ENCODE measurements around the gene TNFSF11.
A peak's percentile ranks its signal among the peaks of the same experiment; 100 is the strongest.

The TNFSF11 gene

GRCh38 chr13:42543215-42543797 lies 30.6 kb upstream of the TNFSF11 start:
- Histone ChIP-seq H3K36me3 (ENCODE audit: control insufficient read depth in 2 of 2, insufficient read depth in 2 of 2, low read length in 2 of 2) (no peaks in the 10 kb centered on the region), H3K27ac (ENCODE audit: low read depth in 2 of 2, low read length in 2 of 2) (no peak overlapping the region), H3K4me1 (ENCODE audit: control insufficient read depth in 2 of 2, insufficient read depth in 2 of 2, low read length in 2 of 2) (no peaks in the 10 kb centered on the region), H3K27me3 (ENCODE audit: control insufficient read depth in 2 of 2, insufficient read depth in 2 of 2, low read length in 2 of 2) (no peaks in the 10 kb centered on the region), H3K9me3 (ENCODE audit: control insufficient read depth in 2 of 2, low read length in 2 of 2) (no peaks in the 10 kb centered on the region), H3K9ac (ENCODE audit: low read depth in 1 of 2, low read length in 2 of 2) (no peak overlapping the region), H3K4me3 (ENCODE audit: low read length in 2 of 2) (no peak overlapping the region)

DNA sequence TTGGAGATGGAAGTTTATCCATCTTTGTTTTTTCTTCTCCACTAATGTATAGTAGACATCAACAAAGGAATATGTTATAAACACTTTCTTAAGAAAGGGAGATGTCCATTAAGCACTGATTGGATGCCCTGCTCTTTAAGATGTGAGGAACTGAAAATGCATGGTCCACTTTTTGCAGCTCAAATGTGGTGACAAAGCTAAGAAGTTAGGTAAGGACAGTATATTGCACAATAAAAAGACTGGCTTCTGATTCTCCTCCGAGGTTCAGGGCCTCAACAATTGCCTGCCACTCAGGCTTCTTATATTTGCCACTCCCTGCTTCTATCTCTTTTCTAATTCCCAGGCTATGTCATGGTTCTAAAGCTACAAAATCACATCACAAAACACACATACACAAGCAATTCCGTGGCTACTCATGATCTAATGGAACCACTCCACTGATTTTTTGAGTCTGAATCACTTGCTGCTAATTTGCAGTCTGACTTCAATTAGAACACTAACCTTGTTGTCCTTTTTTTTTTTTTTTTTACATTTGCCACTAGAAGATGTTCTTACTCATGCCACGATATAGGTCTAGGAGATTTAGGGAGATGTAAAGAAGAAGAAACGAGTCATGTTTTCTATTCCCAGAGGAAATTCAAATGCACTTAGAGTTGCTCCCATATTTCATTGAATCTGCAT lies 29.6 kb upstream of the TNFSF11 start:
- H3K36me3 ChIP-seq (ENCODE audit: control insufficient read depth in 2 of 2, insufficient read depth in 2 of 2, low read length in 2 of 2), result no peaks in the 10 kb centered on the region
- no peaks in the 10 kb centered on the region for H3K9me3 ChIP-seq (ENCODE audit: control insufficient read depth in 2 of 2, low read length in 2 of 2)
- no peak overlapping the region for H3K9ac ChIP-seq (ENCODE audit: low read depth in 1 of 2, low read length in 2 of 2)
- no peaks in the 10 kb centered on the region for H3K27me3 ChIP-seq (ENCODE audit: control insufficient read depth in 2 of 2, insufficient read depth in 2 of 2, low read length in 2 of 2)
- no peak overlapping the region for H3K4me3 ChIP-seq (ENCODE audit: low read length in 2 of 2)
- no peaks in the 10 kb centered on the region for H3K4me1 ChIP-seq (ENCODE audit: control insufficient read depth in 2 of 2, insufficient read depth in 2 of 2, low read length in 2 of 2)
- H3K27ac ChIP-seq (ENCODE audit: low read depth in 2 of 2, low read length in 2 of 2), result no peak overlapping the region

DNA sequence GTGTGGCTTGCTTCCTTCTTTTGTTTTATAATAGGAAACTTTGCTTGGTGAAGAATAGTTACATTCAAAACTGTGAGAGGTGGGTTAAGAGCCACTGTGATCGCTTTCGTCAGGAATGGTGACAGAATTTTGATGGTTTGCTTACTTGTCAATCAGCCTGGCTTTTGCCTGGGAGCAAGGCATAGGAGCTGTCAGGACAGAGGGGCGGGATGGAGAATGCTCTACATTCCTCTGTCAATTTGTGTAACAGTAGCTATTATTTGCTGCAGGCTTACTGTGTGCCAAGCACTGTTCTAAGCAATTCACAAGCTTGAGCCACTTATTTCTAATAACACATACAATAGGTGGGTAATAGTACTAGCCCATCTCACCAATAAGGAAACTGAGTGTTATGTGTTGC lies 28.1 kb upstream of the TNFSF11 start:
- Histone ChIP-seq H3K4me3 (ENCODE audit: low read length in 2 of 2) (no peak overlapping the region), H3K27me3 (ENCODE audit: control insufficient read depth in 2 of 2, insufficient read depth in 2 of 2, low read length in 2 of 2) (no peaks in the 10 kb centered on the region), H3K9me3 (ENCODE audit: control insufficient read depth in 2 of 2, low read length in 2 of 2) (no peaks in the 10 kb centered on the region), H3K36me3 (ENCODE audit: control insufficient read depth in 2 of 2, insufficient read depth in 2 of 2, low read length in 2 of 2) (no peaks in the 10 kb centered on the region), H3K9ac (ENCODE audit: low read depth in 1 of 2, low read length in 2 of 2) (no peak overlapping the region), H3K4me1 (ENCODE audit: control insufficient read depth in 2 of 2, insufficient read depth in 2 of 2, low read length in 2 of 2) (no peaks in the 10 kb centered on the region), H3K27ac (ENCODE audit: low read depth in 2 of 2, low read length in 2 of 2) (no peak overlapping the region)

GRCh38 chr13:42547612-42548011 lies 26.3 kb upstream of the TNFSF11 start:
- H3K4me3 ChIP-seq (ENCODE audit: low read length in 2 of 2), result no peak overlapping the region
- H3K4me1 ChIP-seq (ENCODE audit: control insufficient read depth in 2 of 2, insufficient read depth in 2 of 2, low read length in 2 of 2), result no peaks in the 10 kb centered on the region
- H3K27ac ChIP-seq (ENCODE audit: low read depth in 2 of 2, low read length in 2 of 2), result no peak overlapping the region

DNA sequence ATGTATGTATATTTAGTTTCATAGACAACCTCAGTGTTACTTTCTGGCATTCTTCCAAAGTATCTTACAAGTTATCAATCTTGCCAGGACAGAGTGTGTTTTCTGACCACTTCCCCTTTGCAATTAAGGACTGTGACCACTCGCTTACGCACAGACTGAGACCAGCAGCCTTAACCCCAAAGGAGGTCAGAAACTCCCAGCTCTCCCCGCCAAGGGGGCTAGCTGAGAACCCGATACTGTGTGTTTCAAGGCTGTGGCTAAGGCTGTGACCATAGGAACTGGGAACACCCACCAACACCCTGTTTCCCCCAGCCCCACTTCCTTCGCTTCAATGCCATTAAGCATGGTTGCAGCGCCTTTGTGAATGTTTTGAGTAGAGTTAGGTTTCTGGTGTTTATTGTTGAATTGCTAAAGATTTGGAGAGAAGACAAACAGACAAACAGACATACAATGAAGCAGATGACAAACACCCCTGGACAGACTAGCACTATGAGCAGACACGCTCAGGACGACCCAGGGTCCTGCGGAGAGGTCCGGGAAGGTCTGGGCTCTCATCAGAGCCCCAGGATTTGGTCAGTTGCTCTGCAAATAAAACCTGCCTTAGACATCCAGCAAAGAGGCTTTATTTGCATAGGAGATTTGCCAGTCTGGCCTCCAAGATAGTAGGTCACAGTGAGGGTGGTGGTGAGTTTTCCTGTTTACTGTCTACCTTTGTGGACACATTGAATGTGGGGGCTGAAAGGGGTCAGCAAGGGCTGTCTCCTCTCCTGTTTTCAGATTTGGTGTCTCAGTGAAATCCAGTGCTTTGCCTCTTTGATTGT lies 25.0 kb upstream of the TNFSF11 start:
- H3K4me1 ChIP-seq (ENCODE audit: control insufficient read depth in 2 of 2, insufficient read depth in 2 of 2, low read length in 2 of 2), result peaks cover 0 to 8% of the 10 kb centered on the region in 2 donors
- no peak overlapping the region for H3K4me3 ChIP-seq (ENCODE audit: low read length in 2 of 2)
- H3K27me3 ChIP-seq (ENCODE audit: control insufficient read depth in 2 of 2, insufficient read depth in 2 of 2, low read length in 2 of 2), result no peaks in the 10 kb centered on the region
- H3K9me3 ChIP-seq (ENCODE audit: control insufficient read depth in 2 of 2, low read length in 2 of 2), result no peaks in the 10 kb centered on the region
- no peak overlapping the region for H3K9ac ChIP-seq (ENCODE audit: low read depth in 1 of 2, low read length in 2 of 2)
- H3K27ac ChIP-seq (ENCODE audit: low read depth in 2 of 2, low read length in 2 of 2), result peak overlapping the region in 1 of 2 donors; percentile 16
- H3K36me3 ChIP-seq (ENCODE audit: control insufficient read depth in 2 of 2, insufficient read depth in 2 of 2, low read length in 2 of 2), result no peaks in the 10 kb centered on the region

More at GRCh38 chr13:42547612-42548011, 26.3 kb upstream of the TNFSF11 start:
- no peaks in the 10 kb centered on the region for H3K27me3 ChIP-seq (ENCODE audit: control insufficient read depth in 2 of 2, insufficient read depth in 2 of 2, low read length in 2 of 2)
- H3K36me3 ChIP-seq (ENCODE audit: control insufficient read depth in 2 of 2, insufficient read depth in 2 of 2, low read length in 2 of 2), result no peaks in the 10 kb centered on the region
- H3K9me3 ChIP-seq (ENCODE audit: control insufficient read depth in 2 of 2, low read length in 2 of 2), result no peaks in the 10 kb centered on the region
- no peak overlapping the region for H3K9ac ChIP-seq (ENCODE audit: low read depth in 1 of 2, low read length in 2 of 2)

DNA sequence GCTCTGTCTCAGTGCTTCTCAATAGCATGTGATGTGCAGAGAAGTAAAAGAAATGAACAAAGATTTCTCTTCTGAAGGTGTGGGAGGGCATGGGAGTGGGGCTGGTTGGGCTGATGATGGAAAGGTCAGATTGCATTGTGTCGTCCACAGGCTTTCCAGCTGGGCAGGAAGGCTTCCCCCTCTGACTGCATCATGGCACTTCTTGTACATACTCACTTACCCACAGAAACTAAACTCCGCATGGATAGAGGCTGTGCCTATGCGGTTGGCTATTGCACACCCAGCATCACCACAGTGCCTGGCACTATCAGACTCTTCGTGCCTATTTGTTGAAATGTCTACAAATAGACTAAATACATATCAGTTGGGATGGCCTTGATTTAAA lies 24.4 kb upstream of the TNFSF11 start:
- Histone ChIP-seq H3K9me3 (ENCODE audit: control insufficient read depth in 2 of 2, low read length in 2 of 2) (no peaks in the 10 kb centered on the region), H3K27ac (ENCODE audit: low read depth in 2 of 2, low read length in 2 of 2) (no peak overlapping the region), H3K9ac (ENCODE audit: low read depth in 1 of 2, low read length in 2 of 2) (no peak overlapping the region), H3K4me3 (ENCODE audit: low read length in 2 of 2) (no peak overlapping the region), H3K4me1 (ENCODE audit: control insufficient read depth in 2 of 2, insufficient read depth in 2 of 2, low read length in 2 of 2) (peaks cover 0 to 11% of the 10 kb centered on the region in 2 donors), H3K36me3 (ENCODE audit: control insufficient read depth in 2 of 2, insufficient read depth in 2 of 2, low read length in 2 of 2) (no peaks in the 10 kb centered on the region), H3K27me3 (ENCODE audit: control insufficient read depth in 2 of 2, insufficient read depth in 2 of 2, low read length in 2 of 2) (no peaks in the 10 kb centered on the region)

GRCh38 chr13:42551611-42552010 lies 22.3 kb upstream of the TNFSF11 start:
- H3K4me3 ChIP-seq (ENCODE audit: low read length in 2 of 2), result no peak overlapping the region
- peaks cover 0 to 11% of the 10 kb centered on the region in 2 donors for H3K4me1 ChIP-seq (ENCODE audit: control insufficient read depth in 2 of 2, insufficient read depth in 2 of 2, low read length in 2 of 2)
- H3K9ac ChIP-seq (ENCODE audit: low read depth in 1 of 2, low read length in 2 of 2), result no peak overlapping the region
- no peaks in the 10 kb centered on the region for H3K27me3 ChIP-seq (ENCODE audit: control insufficient read depth in 2 of 2, insufficient read depth in 2 of 2, low read length in 2 of 2)
- no peaks in the 10 kb centered on the region for H3K9me3 ChIP-seq (ENCODE audit: control insufficient read depth in 2 of 2, low read length in 2 of 2)
- no peak overlapping the region for H3K27ac ChIP-seq (ENCODE audit: low read depth in 2 of 2, low read length in 2 of 2)
- H3K36me3 ChIP-seq (ENCODE audit: control insufficient read depth in 2 of 2, insufficient read depth in 2 of 2, low read length in 2 of 2), result no peaks in the 10 kb centered on the region

DNA sequence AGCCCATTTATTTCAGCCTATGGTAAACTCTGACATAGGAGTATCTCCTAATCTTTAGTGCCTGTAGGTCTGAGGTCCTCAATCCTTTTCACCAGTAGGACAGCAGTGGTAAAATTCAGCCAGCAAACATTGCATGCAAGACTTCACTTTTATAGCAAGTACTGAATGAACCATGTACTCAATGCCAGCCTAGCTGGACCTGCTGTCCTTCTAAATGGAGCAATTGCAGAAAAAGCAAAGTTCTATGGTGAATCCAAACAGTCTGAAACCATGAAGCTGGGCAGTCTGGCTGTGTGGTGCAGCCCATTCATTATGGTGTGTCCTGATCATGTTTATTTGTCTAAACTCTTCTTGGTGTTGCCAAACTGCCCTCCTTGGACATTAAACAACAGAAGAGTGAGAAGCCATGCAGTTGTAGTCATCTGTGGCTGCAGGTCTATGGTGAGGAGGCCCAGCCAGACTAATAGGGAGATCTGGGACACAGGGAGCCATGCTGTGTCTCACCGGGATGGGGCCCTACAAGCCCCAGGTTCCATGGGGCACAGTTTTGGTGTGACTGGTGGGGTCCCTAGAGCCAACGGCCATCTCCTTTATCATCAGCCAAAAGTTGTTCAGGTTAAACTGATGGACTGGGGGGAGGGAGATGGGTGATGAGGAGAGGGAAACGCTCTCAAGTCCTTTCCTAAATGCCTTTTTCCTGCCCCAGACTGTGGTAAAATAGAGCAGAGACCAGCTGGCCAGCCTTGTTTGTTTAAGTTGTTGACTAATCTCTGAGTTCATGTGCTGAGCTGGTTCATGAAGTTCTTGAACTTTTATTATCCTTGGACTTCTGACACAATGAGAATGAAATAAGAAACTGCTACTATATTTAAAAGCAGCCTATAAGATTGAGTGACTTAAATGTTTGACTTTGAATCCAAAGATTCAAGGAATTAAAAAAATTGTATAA lies 20.6 kb upstream of the TNFSF11 start:
- Histone ChIP-seq H3K9me3 (ENCODE audit: control insufficient read depth in 2 of 2, low read length in 2 of 2) (no peaks in the 10 kb centered on the region), H3K9ac (ENCODE audit: low read depth in 1 of 2, low read length in 2 of 2) (no peak overlapping the region), H3K4me1 (ENCODE audit: control insufficient read depth in 2 of 2, insufficient read depth in 2 of 2, low read length in 2 of 2) (peaks cover 0 to 11% of the 10 kb centered on the region in 2 donors), H3K4me3 (ENCODE audit: low read length in 2 of 2) (no peak overlapping the region), H3K27me3 (ENCODE audit: control insufficient read depth in 2 of 2, insufficient read depth in 2 of 2, low read length in 2 of 2) (no peaks in the 10 kb centered on the region), H3K36me3 (ENCODE audit: control insufficient read depth in 2 of 2, insufficient read depth in 2 of 2, low read length in 2 of 2) (no peaks in the 10 kb centered on the region), H3K27ac (ENCODE audit: low read depth in 2 of 2, low read length in 2 of 2) (no peak overlapping the region)

GRCh38 chr13:42559057-42559456 lies 14.9 kb upstream of the TNFSF11 start:
- no peak overlapping the region for H3K9ac ChIP-seq (ENCODE audit: low read depth in 1 of 2, low read length in 2 of 2)
- peaks cover 0 to 2% of the 10 kb centered on the region in 2 donors for H3K4me1 ChIP-seq (ENCODE audit: control insufficient read depth in 2 of 2, insufficient read depth in 2 of 2, low read length in 2 of 2)
- no peaks in the 10 kb centered on the region for H3K9me3 ChIP-seq (ENCODE audit: control insufficient read depth in 2 of 2, low read length in 2 of 2)
- H3K27me3 ChIP-seq (ENCODE audit: control insufficient read depth in 2 of 2, insufficient read depth in 2 of 2, low read length in 2 of 2), result no peaks in the 10 kb centered on the region
- no peak overlapping the region for H3K4me3 ChIP-seq (ENCODE audit: low read length in 2 of 2)
- H3K27ac ChIP-seq (ENCODE audit: low read depth in 2 of 2, low read length in 2 of 2), result no peak overlapping the region
- no peaks in the 10 kb centered on the region for H3K36me3 ChIP-seq (ENCODE audit: control insufficient read depth in 2 of 2, insufficient read depth in 2 of 2, low read length in 2 of 2)

Measured in mucosa of rectum (tissue), 2 donors.